T-helper 17 cell (primary cell): ENCODE results near the gene ENTPD8. TPM values are rescaled to one million over a fixed set of nuclear protein-coding genes. Genes with fewer than 3 reads are reported as not detected.
A peak's percentile ranks its signal among the peaks of the same experiment; 100 is the strongest.

Experiments
- ATAC-seq: fragments of 150-1000 bp; cut with Tn5 transposase; 2 replicates; pipeline ENCODE4 v1.10.0; 2021; ENCODE audit warnings: mild to moderate bottlenecking, moderate library complexity
- DNase-seq, 3 donors: peaks; one replicate each; pipeline versions ENCODE4 v3.0.0 to v3.0.0-alpha.2; 2020 to 2021
- H3K9me3 ChIP-seq: one replicate; pipeline ENCODE4 v1.7.0; 2013; ENCODE audit warnings: low read length, mild to moderate bottlenecking; ENCODE audit not compliant: control insufficient read depth, poor library complexity, severe bottlenecking
- H3K27ac Mint-ChIP-seq: one replicate; pipeline ENCODE4 v1.8.0; 2022; ENCODE audit warnings: mild to moderate bottlenecking, moderate library complexity, mixed read lengths
- H3K27me3 Mint-ChIP-seq: one replicate; pipeline ENCODE4 v1.8.0; 2022; ENCODE audit warnings: mixed read lengths
- H3K36me3 Mint-ChIP-seq: one replicate; pipeline ENCODE4 v1.8.0; 2022; ENCODE audit warnings: low read depth, mixed read lengths
- H3K4me1 Mint-ChIP-seq: one replicate; pipeline ENCODE4 v1.8.0; 2022; ENCODE audit warnings: mild to moderate bottlenecking, mixed read lengths
- H3K4me3 Mint-ChIP-seq: one replicate; pipeline ENCODE4 v1.8.0; 2022; ENCODE audit warnings: mild to moderate bottlenecking, moderate library complexity, mixed read lengths
- total RNA-seq, 4 donors: library from RNA in 2 of 4; stranded (reverse) in 2 of 4; gene quantifications; one replicate each; pipeline ENCODE4 v1.2.3 and lab custom pipeline; 2022 to 2026

ENTPD8 gene, protein sequence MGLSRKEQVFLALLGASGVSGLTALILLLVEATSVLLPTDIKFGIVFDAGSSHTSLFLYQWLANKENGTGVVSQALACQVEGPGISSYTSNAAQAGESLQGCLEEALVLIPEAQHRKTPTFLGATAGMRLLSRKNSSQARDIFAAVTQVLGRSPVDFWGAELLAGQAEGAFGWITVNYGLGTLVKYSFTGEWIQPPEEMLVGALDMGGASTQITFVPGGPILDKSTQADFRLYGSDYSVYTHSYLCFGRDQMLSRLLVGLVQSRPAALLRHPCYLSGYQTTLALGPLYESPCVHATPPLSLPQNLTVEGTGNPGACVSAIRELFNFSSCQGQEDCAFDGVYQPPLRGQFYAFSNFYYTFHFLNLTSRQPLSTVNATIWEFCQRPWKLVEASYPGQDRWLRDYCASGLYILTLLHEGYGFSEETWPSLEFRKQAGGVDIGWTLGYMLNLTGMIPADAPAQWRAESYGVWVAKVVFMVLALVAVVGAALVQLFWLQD
- total RNA-seq = not detected
- 0 to 0.08 reads per million in 2 donors for total RNA-seq (lab: John Stamatoyannopoulos, UW)

DNA sequence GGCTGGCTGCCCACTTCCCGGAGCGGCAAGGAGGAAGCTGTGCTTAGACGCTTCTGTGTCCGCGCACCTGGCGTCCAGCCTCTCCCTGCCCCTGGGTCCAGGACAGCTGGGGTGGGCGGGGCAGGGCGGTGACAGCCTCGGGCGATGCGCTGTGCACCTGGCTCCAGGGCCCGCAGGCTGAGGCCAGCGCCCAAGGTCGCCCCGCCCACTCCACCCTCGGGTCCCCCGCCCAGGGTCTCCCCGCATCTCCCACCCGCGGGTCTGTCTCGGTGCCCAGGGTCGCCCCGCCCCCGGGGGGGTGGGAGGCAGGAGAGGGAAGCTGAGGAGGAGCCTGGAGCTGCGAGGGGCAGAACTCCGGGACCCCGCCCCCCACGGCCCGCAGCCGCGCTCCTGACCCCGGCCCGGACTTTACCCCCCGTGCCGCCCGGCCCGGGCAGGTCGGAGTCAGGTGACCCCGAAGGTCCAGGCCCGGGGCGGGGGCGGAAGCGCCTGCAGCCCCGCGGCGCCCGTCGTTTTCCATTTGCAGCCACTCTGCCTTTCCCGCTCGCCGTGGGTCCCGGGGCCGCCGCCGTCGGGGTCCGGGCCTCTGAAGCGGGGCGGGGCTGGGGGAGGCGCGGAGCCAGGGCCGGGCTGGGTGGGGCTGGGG is at the start of gene ENTPD8:
TSS of gene ENTPD8 (minus strand) at position 69 of the 646 bp plus-strand sequence. CDS start 3,072 bp downstream, outside the sequence.
- no peak within 1 kb of the TSS for H3K27ac Mint-ChIP-seq
- peaks cover 2% of the 10 kb centered on the region for H3K9me3 ChIP-seq
- H3K4me3 Mint-ChIP-seq = peak within 1 kb of the TSS; percentile 28
- DNase-seq (peak in 2 of 3 donors; percentile 5 to 29), ATAC-seq (no peak)
- peaks cover 10% of the 10 kb centered on the region for H3K4me1 Mint-ChIP-seq
- peaks cover 12% of the 10 kb centered on the region for H3K27me3 Mint-ChIP-seq
- no peaks in the 10 kb centered on the region for H3K36me3 Mint-ChIP-seq

DNA sequence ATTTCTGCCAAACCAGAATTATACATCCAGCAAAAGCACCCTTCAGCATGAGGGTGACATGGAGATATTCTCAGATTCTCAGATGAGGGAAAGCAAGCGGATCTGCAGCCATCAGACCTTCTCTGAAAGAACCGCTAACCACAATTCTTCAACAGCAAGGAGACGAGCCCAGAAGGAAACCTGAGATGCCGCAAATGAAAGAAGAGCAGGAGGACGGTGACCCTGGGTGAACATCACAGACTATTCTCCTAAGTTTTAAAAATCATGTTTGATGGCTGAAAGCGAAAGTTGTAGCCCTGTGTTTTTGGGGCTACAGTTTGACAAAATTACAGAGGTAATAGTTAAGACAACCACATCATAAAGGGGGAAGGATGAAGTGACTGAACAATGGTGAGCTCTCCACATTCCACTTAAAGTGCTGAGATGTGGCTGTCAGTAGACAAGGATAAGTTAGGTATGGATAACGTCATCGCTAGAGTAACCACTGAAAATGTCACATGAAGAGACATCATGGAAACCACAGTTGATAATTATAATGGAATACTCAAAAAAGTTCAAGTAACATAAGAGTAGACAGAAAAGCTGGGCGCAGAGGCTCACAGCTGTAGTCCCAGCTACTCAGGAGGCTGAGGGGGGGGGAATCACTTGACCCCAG is 49.5 kb upstream of the ENTPD8 start:
- peak overlapping the region; percentile 81 for H3K27ac Mint-ChIP-seq
- no peak for DNase-seq

DNA sequence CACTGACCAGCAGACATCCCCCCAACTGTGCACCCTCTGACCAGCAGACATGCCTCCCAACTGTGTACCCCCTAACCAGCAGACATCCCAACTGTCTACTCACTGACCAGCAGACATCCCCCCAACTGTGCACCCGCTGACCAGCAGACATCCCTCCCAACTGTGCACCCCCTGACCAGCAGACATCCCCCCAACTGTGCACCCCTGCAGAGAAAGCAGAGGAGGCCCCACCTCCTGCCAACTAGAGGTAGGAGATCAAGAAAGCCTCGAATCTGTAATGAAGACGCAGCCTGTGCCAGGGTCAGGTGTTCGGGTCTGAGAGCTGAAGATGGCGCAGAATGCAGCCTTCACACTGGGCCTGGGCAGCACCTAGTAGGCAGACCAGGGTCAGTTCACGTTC is 47.7 kb upstream of the ENTPD8 start:
- Mint-ChIP-seq H3K27ac (no peak overlapping the region), H3K4me3 (no peak overlapping the region), H3K27me3 (no peaks in the 10 kb centered on the region)

More for the DNA sequence above, 49.5 kb upstream of the ENTPD8 start:
- Mint-ChIP-seq H3K4me3 (no peak overlapping the region), H3K4me1 (peaks cover 8% of the 10 kb centered on the region), H3K27me3 (no peaks in the 10 kb centered on the region), H3K36me3 (no peaks in the 10 kb centered on the region)
- H3K9me3 ChIP-seq = no peaks in the 10 kb centered on the region
- no peak for ATAC-seq

DNA sequence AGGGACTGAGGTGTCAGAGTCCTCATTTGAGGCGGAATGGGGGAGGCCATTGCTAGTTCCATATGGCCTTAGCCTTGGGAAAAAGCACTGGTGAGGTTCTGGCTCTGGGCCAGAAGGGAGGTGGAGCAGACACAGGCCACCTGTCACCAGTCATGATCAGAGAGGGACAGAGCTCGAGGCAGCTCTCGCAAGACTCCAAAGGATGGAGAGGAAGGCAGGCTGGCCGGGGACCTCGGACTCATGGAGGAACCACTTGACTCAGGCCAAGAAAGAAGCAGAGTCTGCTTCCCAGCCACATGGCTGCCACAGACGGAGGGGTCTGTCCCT is 47.1 kb upstream of the ENTPD8 start:
- no peaks in the 10 kb centered on the region for H3K9me3 ChIP-seq
- Mint-ChIP-seq H3K36me3 (no peaks in the 10 kb centered on the region), H3K4me1 (peaks cover 4% of the 10 kb centered on the region), H3K4me3 (no peak overlapping the region), H3K27me3 (no peaks in the 10 kb centered on the region), H3K27ac (no peak overlapping the region)
- no peak for ATAC-seq
- DNase-seq = no peak

More for the DNA sequence above, 47.7 kb upstream of the ENTPD8 start:
- ATAC-seq (no peak), DNase-seq (no peak)
- H3K4me1 Mint-ChIP-seq = peaks cover 4% of the 10 kb centered on the region
- H3K9me3 ChIP-seq = no peaks in the 10 kb centered on the region
- H3K36me3 Mint-ChIP-seq = no peaks in the 10 kb centered on the region

DNA sequence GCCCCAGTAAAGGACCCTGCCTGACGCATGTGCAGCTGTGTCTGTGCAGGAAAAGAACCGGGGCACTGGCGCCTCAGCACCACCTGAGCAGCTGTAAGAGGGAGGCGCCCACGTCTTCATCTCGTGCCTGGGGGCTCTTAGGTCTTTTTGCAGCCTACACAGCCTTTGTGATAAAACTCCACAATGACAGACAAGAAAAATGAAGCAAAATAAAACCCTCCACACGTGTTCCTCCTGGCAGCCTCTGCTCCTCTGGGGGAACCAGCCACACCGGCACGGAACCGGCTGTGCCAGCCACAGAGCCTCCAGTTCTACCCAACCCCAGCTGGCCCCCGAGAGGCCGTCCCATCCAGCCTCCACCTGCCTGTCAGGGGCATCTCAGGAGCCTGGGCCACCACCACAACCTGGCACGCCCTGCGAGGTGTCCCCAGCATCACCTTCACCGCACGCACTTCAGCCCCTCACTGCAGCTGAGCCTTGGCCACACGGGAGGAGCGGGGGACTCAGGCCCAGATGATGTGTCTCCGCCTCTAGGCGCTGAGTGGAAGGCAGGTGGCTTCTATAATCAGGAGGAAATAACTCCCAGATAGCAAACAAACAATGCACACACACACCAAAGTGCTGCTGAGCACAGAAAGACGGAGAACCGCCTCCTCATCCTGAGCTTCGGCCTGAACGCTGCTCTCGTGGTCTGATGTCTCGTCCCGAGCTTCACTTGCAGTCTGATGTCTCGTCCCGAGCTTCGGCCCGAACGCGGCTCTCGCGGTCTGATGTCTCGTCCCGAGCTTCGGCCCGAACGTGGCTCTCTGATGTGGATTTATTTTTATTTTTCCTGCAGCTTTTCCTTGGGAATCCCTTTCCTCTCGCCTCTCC is 46.5 kb upstream of the ENTPD8 start:
- H3K27ac Mint-ChIP-seq = no peak overlapping the region
- no peaks in the 10 kb centered on the region for H3K27me3 Mint-ChIP-seq
- H3K4me3 Mint-ChIP-seq = no peak overlapping the region
- no peaks in the 10 kb centered on the region for H3K9me3 ChIP-seq
- ATAC-seq = no peak
- no peak for DNase-seq
- peaks cover 4% of the 10 kb centered on the region for H3K4me1 Mint-ChIP-seq
- no peaks in the 10 kb centered on the region for H3K36me3 Mint-ChIP-seq

DNA sequence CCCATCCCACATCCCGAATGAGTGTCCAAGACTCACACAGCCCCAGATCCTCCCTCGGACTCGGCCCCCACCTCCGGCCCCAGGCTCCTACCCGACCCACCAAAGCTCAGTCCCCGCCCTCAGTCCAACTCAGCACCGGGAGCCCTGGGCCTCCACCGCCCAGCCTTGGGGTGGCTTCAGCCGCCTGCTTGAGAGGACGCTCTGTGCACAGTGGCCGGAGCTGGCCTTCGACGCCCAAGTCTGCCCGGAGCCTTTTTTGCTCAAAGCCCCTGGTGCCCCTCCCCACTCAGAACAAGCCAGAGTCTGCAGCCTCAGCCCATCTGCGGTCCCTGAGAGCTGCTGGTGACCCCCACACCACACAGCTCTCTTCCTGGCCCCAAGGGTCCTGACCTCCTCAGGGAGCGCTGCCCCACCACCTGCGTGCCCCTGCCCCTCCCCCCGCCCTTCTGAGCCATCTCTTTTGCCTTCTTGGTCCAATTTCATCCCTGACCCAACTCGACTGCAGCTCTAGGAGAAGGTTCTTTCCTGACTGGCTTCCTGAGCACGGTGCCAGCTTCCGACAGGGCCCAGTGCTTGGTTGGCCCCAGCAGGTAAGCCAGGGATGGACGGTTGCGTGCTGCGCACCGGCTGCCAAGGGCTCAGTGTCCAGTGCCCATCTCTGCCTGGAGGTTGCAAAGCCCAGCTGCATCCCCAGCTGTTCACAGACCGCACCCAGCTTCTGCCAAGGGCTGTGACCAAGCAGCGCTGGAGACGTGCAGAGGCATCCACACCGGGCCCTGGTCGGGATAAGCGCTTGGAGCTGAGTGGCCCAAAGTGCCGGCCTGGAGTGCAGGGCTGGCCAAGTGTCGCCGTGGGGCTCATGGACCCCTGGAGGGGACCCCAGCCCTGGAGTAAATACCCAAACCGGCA is 45.6 kb upstream of the ENTPD8 start:
- H3K9me3 ChIP-seq = no peaks in the 10 kb centered on the region
- Mint-ChIP-seq H3K4me1 (peaks cover 4% of the 10 kb centered on the region), H3K4me3 (no peak overlapping the region), H3K27ac (no peak overlapping the region), H3K36me3 (no peaks in the 10 kb centered on the region), H3K27me3 (no peaks in the 10 kb centered on the region)
- DNase-seq (no peak), ATAC-seq (no peak)

DNA sequence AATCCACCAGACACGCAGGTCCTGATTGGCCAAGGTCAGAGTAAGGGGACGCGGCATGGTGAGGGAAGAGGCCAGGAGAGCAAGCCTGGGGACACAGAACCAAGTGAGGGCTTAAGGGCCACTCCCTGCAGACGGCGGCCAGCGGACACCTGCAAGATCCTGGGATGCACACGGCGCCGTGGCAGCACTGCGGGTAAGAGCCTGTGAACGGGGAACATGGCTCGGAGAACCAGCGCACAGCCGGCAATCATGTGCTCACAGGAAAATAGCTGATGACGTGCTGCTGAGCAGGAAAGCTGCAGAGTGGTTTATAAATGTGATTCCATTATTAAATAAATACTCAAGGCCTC is 45.0 kb upstream of the ENTPD8 start:
- H3K36me3 Mint-ChIP-seq = no peaks in the 10 kb centered on the region
- ATAC-seq = no peak
- peaks cover 3% of the 10 kb centered on the region for H3K4me1 Mint-ChIP-seq
- no peak overlapping the region for H3K4me3 Mint-ChIP-seq
- no peaks in the 10 kb centered on the region for H3K27me3 Mint-ChIP-seq
- H3K27ac Mint-ChIP-seq = no peak overlapping the region
- H3K9me3 ChIP-seq = no peaks in the 10 kb centered on the region
- DNase-seq = no peak

DNA sequence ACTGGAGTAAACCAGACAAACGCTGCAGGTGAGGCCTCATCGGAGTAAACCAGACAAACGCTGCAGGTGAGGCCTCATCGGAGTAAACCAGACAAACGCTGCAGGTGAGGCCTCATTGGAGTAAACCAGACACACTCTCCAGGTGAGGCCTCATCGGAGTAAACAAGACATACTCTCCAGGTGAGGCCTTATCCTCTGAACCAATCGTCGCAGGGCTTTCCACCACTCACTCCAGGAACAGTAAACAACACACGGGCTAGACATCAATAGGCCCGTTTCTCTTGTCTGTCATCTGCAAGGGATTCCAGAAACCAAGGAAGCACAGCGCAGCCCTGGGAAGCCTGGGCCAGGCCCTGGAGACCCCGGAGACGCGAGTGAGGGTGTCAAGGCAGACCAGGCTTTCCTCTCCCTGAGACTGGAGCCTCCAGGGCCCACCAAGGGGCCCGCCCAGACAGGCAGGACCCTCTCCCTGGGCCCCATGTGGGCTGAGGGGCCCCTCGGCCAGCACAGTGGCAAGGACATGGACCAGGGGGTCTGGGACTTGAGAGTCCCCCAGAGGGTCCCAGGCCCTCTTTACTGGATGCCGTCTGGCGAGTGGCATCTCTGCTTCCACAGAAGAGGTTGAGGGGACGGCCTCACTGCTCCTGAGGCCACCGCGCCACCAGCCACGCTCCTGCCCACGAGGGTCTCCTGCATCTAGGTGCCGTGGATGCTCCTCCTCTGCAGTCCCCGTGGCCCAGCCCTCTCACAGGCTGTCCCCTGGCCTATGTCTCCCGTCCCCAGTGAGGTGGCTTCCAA is 44.4 kb upstream of the ENTPD8 start:
- ATAC-seq (no peak), DNase-seq (no peak)
- Mint-ChIP-seq H3K4me1 (peaks cover 2% of the 10 kb centered on the region), H3K4me3 (no peak overlapping the region), H3K27ac (no peak overlapping the region), H3K36me3 (no peaks in the 10 kb centered on the region), H3K27me3 (no peaks in the 10 kb centered on the region)
- H3K9me3 ChIP-seq = no peaks in the 10 kb centered on the region

DNA sequence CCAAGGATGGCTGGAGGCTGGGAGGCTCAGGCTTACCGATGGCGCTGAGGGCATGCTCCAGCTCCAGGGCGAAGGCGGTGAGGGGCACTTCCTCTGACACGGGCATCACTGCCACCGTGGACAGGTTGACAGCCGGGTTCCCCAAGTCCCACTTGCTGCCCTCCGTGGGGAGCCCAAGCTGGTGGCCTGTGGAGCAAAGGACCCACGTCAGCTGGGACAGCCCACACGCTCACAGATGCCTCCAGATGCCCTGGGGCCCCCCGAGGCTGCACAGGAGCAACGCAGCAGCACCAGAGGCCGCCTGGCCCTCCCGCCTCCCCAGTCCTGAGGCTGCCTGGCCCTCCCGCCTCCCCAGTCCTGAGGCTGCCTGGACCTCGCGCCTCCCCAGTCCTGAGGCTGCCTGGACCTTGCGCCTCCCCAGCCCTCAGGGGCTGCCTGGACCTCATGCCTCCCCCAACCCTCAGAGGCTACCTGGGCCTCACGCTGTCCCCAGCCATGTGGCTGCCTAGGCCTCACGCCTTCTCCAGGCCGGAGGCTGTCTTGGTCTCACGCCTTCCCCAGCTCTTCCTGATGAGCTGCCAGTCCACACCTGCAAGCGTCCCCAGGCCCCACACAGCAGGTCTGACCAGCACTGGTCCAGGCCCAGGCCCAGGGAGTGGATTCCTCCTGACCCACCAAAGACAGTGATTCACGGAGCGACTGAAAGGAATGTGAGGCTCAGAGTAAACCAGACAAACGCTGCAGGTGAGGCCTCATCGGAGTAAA is 43.6 kb upstream of the ENTPD8 start:
- Mint-ChIP-seq H3K27ac (no peak overlapping the region), H3K27me3 (no peaks in the 10 kb centered on the region), H3K36me3 (no peaks in the 10 kb centered on the region), H3K4me1 (no peaks in the 10 kb centered on the region), H3K4me3 (no peak overlapping the region)
- no peaks in the 10 kb centered on the region for H3K9me3 ChIP-seq
- no peak for DNase-seq
- ATAC-seq = no peak

DNA sequence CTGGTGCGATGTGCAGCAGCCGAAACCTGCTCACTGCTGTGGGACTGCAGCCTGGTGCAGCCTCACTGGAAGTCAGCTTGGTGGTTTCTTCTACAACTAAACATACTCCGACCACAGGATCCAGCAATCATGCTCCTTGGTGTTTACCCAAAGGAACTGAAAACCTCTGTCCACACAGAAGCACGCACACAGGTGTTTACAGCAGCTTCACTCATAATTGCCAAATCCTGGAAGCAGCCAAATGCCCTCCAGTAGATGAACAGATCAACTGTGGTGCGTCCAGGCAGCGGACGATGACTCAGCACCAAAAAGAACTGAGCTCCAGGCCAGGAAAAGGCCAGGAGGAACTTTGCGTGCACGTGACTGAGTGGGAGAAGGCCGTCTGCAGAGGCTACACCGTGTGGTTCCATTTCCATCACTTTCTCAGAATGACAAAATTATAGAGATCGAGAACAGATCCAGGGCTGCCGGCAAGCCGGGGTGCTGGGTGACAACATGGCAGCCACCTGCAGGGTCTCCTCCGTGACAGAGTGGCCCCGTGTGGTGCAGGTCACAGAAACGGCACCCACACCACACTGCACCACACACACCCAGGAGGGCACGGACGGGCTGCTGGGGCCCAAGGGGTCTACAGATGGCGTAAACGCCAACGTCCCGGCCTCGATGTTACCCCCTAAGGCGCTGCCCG is 41.1 kb upstream of the ENTPD8 start:
- H3K4me1 Mint-ChIP-seq = no peaks in the 10 kb centered on the region
- no peak for DNase-seq
- no peaks in the 10 kb centered on the region for H3K27me3 Mint-ChIP-seq
- H3K9me3 ChIP-seq = no peaks in the 10 kb centered on the region
- no peaks in the 10 kb centered on the region for H3K36me3 Mint-ChIP-seq
- ATAC-seq = no peak
- no peak overlapping the region for H3K4me3 Mint-ChIP-seq
- no peak overlapping the region for H3K27ac Mint-ChIP-seq
